Stomach smooth muscle (tissue), 2 donors: ENCODE data around the gene ARHGAP22.

Experiments used
- H3K27ac ChIP-seq: one replicate; pipeline ENCODE4 v1.7.0; 2013; ENCODE audit warnings: mild to moderate bottlenecking, low read length, inconsistent platforms
- H3K27me3 ChIP-seq, 2 donors: one replicate each; pipeline ENCODE4 v1.7.0; 2013; ENCODE audit warnings: low read length in 2 of 2; ENCODE audit not compliant: insufficient read depth in 2 of 2, control insufficient read depth in 1 of 2
- H3K36me3 ChIP-seq, 2 donors: one replicate each; pipeline ENCODE4 v1.7.0; 2013; ENCODE audit warnings: low read length in 2 of 2; ENCODE audit not compliant: control insufficient read depth in 2 of 2, insufficient read depth in 2 of 2
- H3K4me1 ChIP-seq: one replicate; pipeline ENCODE4 v1.7.0; 2013; ENCODE audit warnings: low read length; ENCODE audit not compliant: control insufficient read depth, insufficient read depth
- H3K4me3 ChIP-seq, 2 donors: one replicate each; pipeline ENCODE4 v1.7.0; 2013; ENCODE audit warnings: low read length in 2 of 2
- H3K9ac ChIP-seq, 2 donors: one replicate each; pipeline ENCODE4 v1.7.0; 2013; ENCODE audit warnings: low read length in 2 of 2, mild to moderate bottlenecking in 1 of 2
- H3K9me3 ChIP-seq, 2 donors: one replicate each; pipeline ENCODE4 v1.7.0; 2013; ENCODE audit warnings: low read length in 2 of 2; ENCODE audit not compliant: control insufficient read depth in 2 of 2
- donor health status: healthy.
- donor health status: Pancreatic carcinoma.

Gene ARHGAP22

DNA sequence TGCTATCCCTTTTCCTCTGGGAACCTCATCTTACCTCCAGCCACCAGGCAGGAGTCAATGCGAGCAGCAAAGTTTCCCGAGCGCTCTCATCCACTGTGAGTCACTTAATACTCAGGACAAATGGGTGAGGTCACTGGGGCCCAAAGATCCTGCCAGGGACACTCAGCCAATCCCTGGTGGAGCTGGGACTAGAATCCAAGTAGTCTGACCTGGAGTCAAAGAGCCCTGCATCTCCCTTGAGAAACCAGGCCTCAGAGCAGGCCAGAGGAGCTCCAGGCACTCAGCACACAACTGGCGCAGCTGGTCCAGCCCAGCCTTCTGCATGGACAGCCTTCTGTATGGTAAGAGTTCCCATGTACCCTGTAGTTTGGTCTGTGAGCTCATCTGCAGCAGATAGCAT is 156.1 kb downstream of the ARHGAP22 start:
- H3K27ac ChIP-seq: no peak overlapping the region
- no peaks in the 10 kb centered on the region for H3K4me1 ChIP-seq
- no peak overlapping the region for H3K9ac ChIP-seq
- no peak overlapping the region for H3K4me3 ChIP-seq
- no peaks in the 10 kb centered on the region for H3K36me3 ChIP-seq
- H3K9me3 ChIP-seq: no peaks in the 10 kb centered on the region
- no peaks in the 10 kb centered on the region for H3K27me3 ChIP-seq

DNA sequence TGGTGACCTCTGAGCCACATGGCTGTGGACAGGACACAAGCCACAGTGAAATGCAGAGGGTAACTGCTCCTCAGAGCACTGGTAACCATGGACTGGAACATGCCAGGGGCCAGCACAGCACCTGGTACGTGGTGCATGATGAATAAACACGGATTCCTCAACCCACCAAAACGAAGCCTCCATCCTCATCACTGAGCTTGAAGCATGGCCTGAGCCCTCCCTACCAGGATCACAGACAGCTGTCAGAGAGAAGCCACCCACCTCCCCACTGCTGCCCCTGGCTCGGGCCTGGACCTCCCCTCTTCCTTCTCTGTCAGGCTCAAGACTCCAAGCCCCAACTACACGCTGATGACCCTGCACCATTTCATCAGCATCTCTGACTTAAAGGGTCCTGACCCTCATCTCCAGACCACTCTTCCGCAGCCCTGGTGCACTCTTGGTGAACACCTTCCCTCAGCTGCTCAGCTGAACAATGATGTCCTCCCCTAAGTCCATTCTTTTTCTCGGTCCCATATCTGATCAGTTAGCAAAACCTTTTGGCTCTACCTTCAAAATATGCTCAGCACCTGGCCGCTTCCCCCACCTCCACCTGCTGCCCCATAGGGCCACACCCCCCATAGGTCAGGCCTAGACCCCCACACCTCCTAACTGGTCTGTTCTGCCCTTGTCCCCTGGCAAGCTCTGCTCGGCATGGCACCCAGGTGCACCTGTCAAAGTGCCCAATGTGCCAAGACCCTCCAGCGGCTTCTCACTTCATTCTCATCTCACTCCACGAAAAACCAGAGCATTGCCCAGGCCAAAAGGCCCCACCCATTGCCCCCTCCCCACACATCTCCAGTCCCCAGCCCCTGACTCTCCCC is 157.3 kb downstream of the ARHGAP22 start:
- Histone ChIP-seq H3K27ac (no peak overlapping the region), H3K36me3 (no peaks in the 10 kb centered on the region), H3K4me3 (no peak overlapping the region), H3K9ac (no peak overlapping the region), H3K4me1 (no peaks in the 10 kb centered on the region), H3K9me3 (no peaks in the 10 kb centered on the region), H3K27me3 (no peaks in the 10 kb centered on the region)

DNA sequence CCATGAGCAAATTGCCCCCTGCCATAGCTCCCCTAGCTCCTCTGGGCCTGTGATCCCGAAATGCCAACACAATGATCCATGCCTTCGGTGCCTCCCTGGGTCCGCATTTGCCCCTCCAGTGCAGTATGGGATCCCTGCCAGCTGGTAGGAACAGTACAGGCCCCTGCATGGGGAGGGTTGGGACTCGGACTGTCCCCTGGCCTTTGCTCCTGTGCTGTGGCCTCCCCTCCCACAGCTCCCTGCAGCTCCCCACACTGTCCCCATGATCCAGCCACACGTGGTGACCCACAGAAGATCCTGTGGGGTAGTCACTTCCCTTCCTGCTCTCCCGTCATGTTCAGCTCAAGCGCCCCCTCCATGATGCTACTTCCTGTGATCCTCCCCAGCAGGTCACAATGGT is 158.1 kb downstream of the ARHGAP22 start:
- no peaks in the 10 kb centered on the region for H3K27me3 ChIP-seq
- H3K4me1 ChIP-seq: peaks cover 3% of the 10 kb centered on the region
- no peak overlapping the region for H3K27ac ChIP-seq
- no peak overlapping the region for H3K9ac ChIP-seq
- H3K9me3 ChIP-seq: no peaks in the 10 kb centered on the region
- H3K4me3 ChIP-seq: no peak overlapping the region
- H3K36me3 ChIP-seq: no peaks in the 10 kb centered on the region

DNA sequence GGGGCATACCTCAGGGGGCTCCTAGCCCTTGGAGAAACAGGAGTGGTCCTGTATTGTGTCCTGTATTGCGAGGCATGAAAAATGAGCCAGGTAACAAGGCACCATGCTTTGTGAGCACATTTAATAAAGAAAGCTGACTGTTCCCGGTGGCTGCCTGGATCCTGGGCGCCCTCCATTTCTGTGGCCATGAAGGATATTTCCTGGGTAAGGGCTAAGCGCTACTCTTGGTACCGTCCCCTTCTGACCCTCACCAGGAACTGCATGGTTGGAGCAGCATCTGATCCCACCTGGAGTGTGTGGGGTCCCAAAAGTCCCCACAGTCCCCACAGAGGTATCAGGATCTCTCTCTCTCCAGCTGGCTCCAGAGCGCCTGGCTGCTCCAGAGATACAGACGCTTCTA is 158.9 kb downstream of the ARHGAP22 start:
- no peaks in the 10 kb centered on the region for H3K27me3 ChIP-seq
- H3K9ac ChIP-seq: no peak overlapping the region
- no peaks in the 10 kb centered on the region for H3K36me3 ChIP-seq
- no peak overlapping the region for H3K27ac ChIP-seq
- H3K4me1 ChIP-seq: peaks cover 3% of the 10 kb centered on the region
- H3K4me3 ChIP-seq: no peak overlapping the region
- H3K9me3 ChIP-seq: no peaks in the 10 kb centered on the region

DNA sequence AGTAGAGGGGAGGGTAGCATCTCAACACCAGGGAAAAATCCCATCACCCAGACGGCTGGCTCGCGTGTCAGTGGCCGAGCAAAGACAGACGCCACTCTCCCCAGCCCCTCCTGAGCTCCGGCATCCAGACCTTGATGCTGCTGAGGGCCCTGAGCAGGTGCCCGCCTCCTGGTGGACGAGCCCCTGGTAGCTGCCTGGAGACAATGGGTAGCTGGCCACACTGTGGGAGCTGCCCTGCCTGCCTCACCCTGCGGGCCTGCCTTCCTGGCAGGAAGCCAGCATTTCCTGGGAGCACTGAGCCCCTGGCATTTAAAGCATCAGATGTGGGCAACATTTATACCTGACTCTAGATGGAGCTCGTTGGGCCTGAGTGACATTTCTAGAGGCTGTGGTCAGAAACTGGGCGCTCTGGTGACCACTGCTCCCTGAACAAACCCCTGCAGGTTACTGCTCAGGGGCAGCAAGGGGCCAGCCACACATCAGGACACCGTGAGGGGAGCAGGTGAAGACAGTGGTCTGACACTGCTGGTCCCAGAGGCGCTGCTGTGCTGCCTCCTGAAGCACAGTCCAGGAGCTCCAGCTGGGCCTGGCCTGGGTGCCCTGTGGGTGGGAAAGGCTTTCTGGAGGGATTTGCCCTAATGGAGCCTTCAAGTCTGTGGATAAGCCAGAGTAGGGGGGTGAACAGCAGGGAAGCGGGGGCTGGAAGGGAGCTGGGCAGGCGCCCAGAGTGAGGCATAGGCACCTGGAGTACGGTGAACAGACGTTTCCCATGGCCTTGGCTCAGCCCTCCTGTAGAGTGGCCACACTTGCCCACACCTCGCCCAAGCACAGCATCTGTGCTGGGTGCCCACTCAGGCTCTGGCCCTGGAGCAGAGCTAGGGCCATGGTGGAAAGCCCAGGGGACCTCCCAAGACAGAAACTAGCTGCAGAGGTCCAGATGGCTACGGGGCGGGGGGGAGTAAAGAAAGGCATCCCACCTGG is 159.7 kb downstream of the ARHGAP22 start:
- Histone ChIP-seq H3K36me3 (no peaks in the 10 kb centered on the region), H3K27ac (no peak overlapping the region), H3K27me3 (no peaks in the 10 kb centered on the region), H3K4me3 (no peak overlapping the region), H3K9me3 (no peaks in the 10 kb centered on the region), H3K4me1 (peaks cover 3% of the 10 kb centered on the region), H3K9ac (no peak overlapping the region)

DNA sequence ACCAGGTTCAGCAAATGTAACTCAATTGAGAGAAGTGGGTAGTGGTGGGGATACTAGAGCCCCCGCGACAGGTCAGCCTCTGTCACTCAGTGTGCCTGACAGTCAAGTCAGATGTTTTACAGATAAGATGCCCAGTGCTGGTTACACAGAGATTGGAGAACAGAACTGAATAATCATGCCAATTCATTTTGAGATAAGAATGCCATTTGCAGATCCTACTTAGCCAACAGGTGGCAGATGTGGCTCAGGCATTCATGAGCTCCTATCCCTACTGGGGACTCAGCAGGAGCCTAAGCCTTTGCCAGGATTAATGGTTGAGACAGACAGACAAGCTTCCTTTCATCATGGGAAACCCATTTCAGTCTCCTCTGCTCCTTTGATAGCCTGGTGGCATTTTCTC is 160.6 kb downstream of the ARHGAP22 start:
- no peaks in the 10 kb centered on the region for H3K9me3 ChIP-seq
- H3K4me3 ChIP-seq: no peak overlapping the region
- no peaks in the 10 kb centered on the region for H3K36me3 ChIP-seq
- no peaks in the 10 kb centered on the region for H3K27me3 ChIP-seq
- peaks cover 3% of the 10 kb centered on the region for H3K4me1 ChIP-seq
- H3K9ac ChIP-seq: no peak overlapping the region
- H3K27ac ChIP-seq: no peak overlapping the region

DNA sequence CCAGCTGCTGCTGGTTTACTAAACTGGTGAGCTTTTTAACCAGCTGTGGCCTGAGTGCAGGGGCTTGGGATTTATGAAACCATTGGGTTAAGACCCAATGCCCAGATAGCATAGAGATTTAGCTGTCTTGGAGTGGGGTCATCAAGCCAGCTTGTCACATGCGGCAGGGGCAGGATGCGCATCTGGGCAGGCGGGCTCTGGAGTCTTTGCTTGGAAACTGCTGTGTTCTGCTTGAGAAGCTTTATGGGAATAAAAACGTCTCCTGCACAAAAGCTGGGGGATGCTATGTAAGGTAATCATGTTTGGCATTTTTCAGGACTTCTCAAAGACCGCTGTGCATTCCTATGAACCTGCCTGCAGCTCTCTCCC is 162.1 kb downstream of the ARHGAP22 start:
- no peak overlapping the region for H3K27ac ChIP-seq
- peaks cover 0 to under 1% of the 10 kb centered on the region in 2 donors for H3K36me3 ChIP-seq
- H3K9me3 ChIP-seq: no peaks in the 10 kb centered on the region
- H3K9ac ChIP-seq: no peak overlapping the region
- peaks cover 3% of the 10 kb centered on the region for H3K4me1 ChIP-seq
- no peak overlapping the region for H3K4me3 ChIP-seq
- no peaks in the 10 kb centered on the region for H3K27me3 ChIP-seq

DNA sequence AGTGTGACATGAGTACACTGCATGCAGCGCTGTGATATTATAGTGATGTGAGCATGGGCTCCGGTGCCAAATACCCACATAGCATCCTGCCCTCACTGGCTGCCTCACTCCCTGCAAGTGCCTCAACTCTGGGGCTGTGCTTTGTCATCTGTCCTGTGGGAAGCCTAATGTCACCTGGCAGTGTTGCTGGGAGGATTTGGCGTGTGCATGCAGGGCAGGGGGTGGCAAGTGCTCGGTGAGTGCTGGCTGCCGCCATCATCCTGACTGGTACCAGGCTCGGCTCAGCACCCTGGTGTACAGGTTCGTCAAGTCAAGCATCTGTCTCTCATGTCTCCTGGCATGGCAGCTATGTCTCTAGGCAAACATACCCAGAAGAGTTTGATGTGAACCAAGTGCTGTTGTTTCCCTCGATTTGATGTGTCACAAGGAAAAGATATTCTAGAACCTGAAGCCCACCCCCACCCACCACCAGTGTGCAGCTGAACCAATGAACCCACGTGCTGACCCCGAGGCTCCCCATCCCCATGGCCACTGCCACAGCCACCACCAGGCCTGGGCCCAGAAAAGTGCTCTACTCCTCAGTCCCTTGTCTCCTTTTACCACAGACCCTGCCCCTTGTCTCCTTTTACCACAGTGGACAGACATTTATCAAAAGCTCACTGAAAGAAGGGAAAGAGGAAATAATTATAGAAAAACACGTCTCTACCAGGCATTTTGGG is 162.6 kb downstream of the ARHGAP22 start:
- H3K4me1 ChIP-seq: peaks cover 3% of the 10 kb centered on the region
- H3K27me3 ChIP-seq: no peaks in the 10 kb centered on the region
- H3K9me3 ChIP-seq: no peaks in the 10 kb centered on the region
- peaks cover 0 to 5% of the 10 kb centered on the region in 2 donors for H3K36me3 ChIP-seq
- H3K27ac ChIP-seq: no peak overlapping the region
- no peak overlapping the region for H3K4me3 ChIP-seq
- H3K9ac ChIP-seq: no peak overlapping the region

DNA sequence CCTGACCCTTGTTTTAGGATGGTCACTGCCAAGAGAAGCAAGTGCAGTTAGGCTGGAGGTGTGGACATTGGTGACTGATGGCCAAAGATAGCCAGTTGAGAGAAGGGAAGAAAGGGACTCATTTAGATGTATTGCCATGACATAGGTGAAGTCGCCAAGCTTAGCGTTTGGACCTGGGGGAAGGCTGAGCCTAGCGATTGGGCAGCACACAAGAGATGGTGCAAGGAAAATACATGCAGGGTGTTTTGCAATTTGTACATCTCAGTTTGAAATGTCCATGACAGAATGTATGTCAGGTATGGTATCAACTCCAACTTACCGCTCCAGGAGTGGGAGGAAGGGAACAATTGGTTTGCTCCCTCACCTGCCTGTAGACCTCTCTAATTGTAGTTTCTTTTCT is 164.1 kb downstream of the ARHGAP22 start:
- peaks cover 3% of the 10 kb centered on the region for H3K4me1 ChIP-seq
- H3K9ac ChIP-seq: no peak overlapping the region
- no peak overlapping the region for H3K27ac ChIP-seq
- H3K36me3 ChIP-seq: peaks cover under 1 to 7% of the 10 kb centered on the region in 2 donors
- H3K4me3 ChIP-seq: no peak overlapping the region
- H3K9me3 ChIP-seq: no peaks in the 10 kb centered on the region
- H3K27me3 ChIP-seq: no peaks in the 10 kb centered on the region

DNA sequence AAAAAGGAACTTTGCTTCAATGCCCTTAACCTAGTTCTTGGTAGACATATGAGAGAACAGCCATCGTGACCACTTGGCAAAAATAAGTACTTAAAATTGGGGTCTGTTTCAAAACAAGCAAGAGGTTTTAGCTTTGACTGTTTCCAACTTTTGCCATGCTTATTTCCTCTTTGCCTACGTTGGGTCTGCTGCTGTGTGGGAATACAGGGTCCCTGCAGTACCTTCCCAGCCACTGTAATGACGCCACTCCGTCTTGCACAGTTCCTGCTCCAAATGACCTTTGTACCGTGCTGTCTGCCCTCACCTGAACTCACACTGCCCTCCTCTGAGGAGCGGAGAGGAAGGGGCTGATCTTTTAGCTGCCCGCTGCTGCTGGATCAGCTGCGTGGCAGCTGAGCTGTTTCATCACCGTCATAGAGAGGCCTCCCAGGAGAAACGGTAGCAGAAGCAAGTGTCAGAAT is 165.3 kb downstream of the ARHGAP22 start:
- Histone ChIP-seq H3K9me3 (no peaks in the 10 kb centered on the region), H3K36me3 (peaks cover 5 to 7% of the 10 kb centered on the region in 2 donors), H3K27me3 (no peaks in the 10 kb centered on the region), H3K4me3 (no peak overlapping the region), H3K4me1 (peaks cover 3% of the 10 kb centered on the region), H3K9ac (no peak overlapping the region), H3K27ac (no peak overlapping the region)
